ENCODE results near the gene FOXP1. TPM values are rescaled to one million over a fixed set of nuclear protein-coding genes. Genes with fewer than 3 reads are reported as not detected.

Gene FOXP1
- total RNA-seq, 1 experiment from 2014 or later: 75.3 TPM

- Histone ChIP-seq H4K5ac (ENCODE audit: insufficient read length, low read depth, low read length) (no peak overlapping the region), H3K9me3 (ENCODE audit: control insufficient read depth, low read depth, low read length) (no peaks in the 10 kb centered on the region), H4K91ac (ENCODE audit: insufficient read length, low read depth, low read length) (no peak overlapping the region), H2BK5ac (ENCODE audit: insufficient read length, low read length) (no peak overlapping the region), H4K8ac (replicated peaks; ENCODE audit: insufficient read length, low read depth, low read length) (no peak overlapping the region), H2BK120ac (ENCODE audit: low read depth, low read length, poor library complexity, severe bottlenecking) (no peak overlapping the region), H3K79me1 (ENCODE audit: insufficient read depth, low read depth, low read length, poor library complexity, severe bottlenecking) (no peaks in the 10 kb centered on the region), H3K27me3 (ENCODE audit: insufficient read depth, low read length) (no peaks in the 10 kb centered on the region), H3T11ph (ENCODE audit: low read length) (no peak overlapping the region), H3K27ac (ENCODE audit: insufficient read length, low read depth, low read length) (no peak overlapping the region), H3K4ac (ENCODE audit: low read depth, low read length) (no peak overlapping the region), H3K9ac (ENCODE audit: extremely low read depth, insufficient read length, low read length) (no peak overlapping the region), H3K4me1 (ENCODE audit: insufficient read depth, low read length) (no peaks in the 10 kb centered on the region), H3K79me2 (ENCODE audit: insufficient read depth, low read length) (no peaks in the 10 kb centered on the region), H4K20me1 (ENCODE audit: control insufficient read depth, insufficient read depth, insufficient read length) (no peaks in the 10 kb centered on the region), H2BK20ac (ENCODE audit: low read depth, low read length, poor library complexity, severe bottlenecking) (no peak overlapping the region), H3K23ac (ENCODE audit: insufficient read length, low read depth, low read length) (no peak overlapping the region), H3K4me2 (ENCODE audit: insufficient read depth, insufficient read length, low read length) (no peak overlapping the region), H2BK12ac (ENCODE audit: insufficient read length, low read depth, low read length) (no peak overlapping the region), H3K18ac (ENCODE audit: insufficient read length, low read depth, low read length) (no peak overlapping the region), H3K14ac (ENCODE audit: insufficient read depth, low read length) (no peak overlapping the region), H3K23me2 (ENCODE audit: insufficient read length, low read depth, low read length, poor library complexity, severe bottlenecking) (no peaks in the 10 kb centered on the region), H2AK5ac (ENCODE audit: insufficient read length, low read length) (no peak overlapping the region), H2AFZ (ENCODE audit: low read length) (no peak overlapping the region), H3K56ac (ENCODE audit: insufficient read length, low read depth, low read length) (no peak overlapping the region), H2BK15ac (ENCODE audit: low read depth, low read length) (no peak overlapping the region)
- Mint-ChIP-seq H3K9me3 (no peaks in the 10 kb centered on the region), H3K36me3 (ENCODE audit: insufficient read depth in 1 of 3, low read depth in 3 of 3) (peaks cover 0 to 9% (median 0%) of the 10 kb centered on the region in 3 experiments; a peak in 2 of 7 replicates), H3K4me1 (peaks cover 4 to 10% of the 10 kb centered on the region in 2 experiments; a peak in 2 of 4 replicates), H3K27ac (peak overlapping the region in 1 of 3 experiments; percentile 44; a peak in 1 of 7 replicates), H3K4me3 (no peak overlapping the region; a peak in 1 of 5 replicates), H3K27me3 (ENCODE audit: low read depth) (no peaks in the 10 kb centered on the region)
- no CpG with 5 or more reads among the region's 3 CpGs for WGBS (ENCODE audit: extremely low coverage, insufficient read length, low lambda C conversion rate)
- no peak for DNase-seq
- TF ChIP-seq, protein P1, sequence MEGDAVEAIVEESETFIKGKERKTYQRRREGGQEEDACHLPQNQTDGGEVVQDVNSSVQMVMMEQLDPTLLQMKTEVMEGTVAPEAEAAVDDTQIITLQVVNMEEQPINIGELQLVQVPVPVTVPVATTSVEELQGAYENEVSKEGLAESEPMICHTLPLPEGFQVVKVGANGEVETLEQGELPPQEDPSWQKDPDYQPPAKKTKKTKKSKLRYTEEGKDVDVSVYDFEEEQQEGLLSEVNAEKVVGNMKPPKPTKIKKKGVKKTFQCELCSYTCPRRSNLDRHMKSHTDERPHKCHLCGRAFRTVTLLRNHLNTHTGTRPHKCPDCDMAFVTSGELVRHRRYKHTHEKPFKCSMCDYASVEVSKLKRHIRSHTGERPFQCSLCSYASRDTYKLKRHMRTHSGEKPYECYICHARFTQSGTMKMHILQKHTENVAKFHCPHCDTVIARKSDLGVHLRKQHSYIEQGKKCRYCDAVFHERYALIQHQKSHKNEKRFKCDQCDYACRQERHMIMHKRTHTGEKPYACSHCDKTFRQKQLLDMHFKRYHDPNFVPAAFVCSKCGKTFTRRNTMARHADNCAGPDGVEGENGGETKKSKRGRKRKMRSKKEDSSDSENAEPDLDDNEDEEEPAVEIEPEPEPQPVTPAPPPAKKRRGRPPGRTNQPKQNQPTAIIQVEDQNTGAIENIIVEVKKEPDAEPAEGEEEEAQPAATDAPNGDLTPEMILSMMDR (conservative IDR thresholded peaks at IDR 0.05): no peak
These were observed 24.5 kb downstream of the FOXP1 start for GRCh38 chr3:71559021-71559420.

All from H9 (cell line).